ENCODE data around the gene DYNLT1. TPM values are rescaled to one million over a fixed set of nuclear protein-coding genes. Genes with fewer than 3 reads are reported as not detected.
A peak's percentile ranks its signal among the peaks of the same experiment; 100 is the strongest.

Gene DYNLT1
- total and polyA plus RNA-seq, 2 of the 13 experiments (the other 11 are each of a cell fraction or from before 2014, with no cell fraction given): 108 to 171 TPM

- TF ChIP-seq RERE (CRISPR knock-in tag; IDR thresholded peaks at IDR 0.05; ENCODE audit: low read depth) (no peak), ZNF709 (CRISPR knock-in tag; IDR thresholded peaks at IDR 0.05) (peak; percentile 95), HNF1A (IDR thresholded peaks at IDR 0.05; ENCODE audit: low read depth) (no peak), HNF1A (CRISPR knock-in tag; IDR thresholded peaks at IDR 0.05; ENCODE audit: borderline replicate concordance) (peak; percentile 73), ZNF652 (CRISPR knock-in tag; IDR thresholded peaks at IDR 0.05; ENCODE audit: borderline replicate concordance, low read depth) (no peak), PHB2 (IDR thresholded peaks at IDR 0.05; ENCODE audit: partially characterized antibody) (no peak), ZBTB26 (CRISPR knock-in tag; IDR thresholded peaks at IDR 0.05; ENCODE audit: borderline replicate concordance) (peak; percentile 68; the same call in 1 of the 2 replicates), SNAPC2 (CRISPR knock-in tag; IDR thresholded peaks at IDR 0.05) (peak; percentile 44; the same call in 1 of the 2 replicates), POGZ (CRISPR knock-in tag; IDR thresholded peaks at IDR 0.05) (peak; percentile 49; the same call in 1 of the 2 replicates), TGIF2 (CRISPR knock-in tag; IDR thresholded peaks at IDR 0.05) (peak; percentile 47; the same call in 1 of the 2 replicates), ZMYM2 (CRISPR knock-in tag; IDR thresholded peaks at IDR 0.05) (0 out of 2 replicates have a peak, but pooled peaks have one; percentile 73), KLF9 (CRISPR knock-in tag; IDR thresholded peaks at IDR 0.05; ENCODE audit: low read depth) (peak; percentile 99), ZSCAN29 (CRISPR knock-in tag; conservative IDR thresholded peaks at IDR 0.05) (no peak; the same call in 1 of the 2 replicates), EP300 (IDR thresholded peaks at IDR 0.05; ENCODE audit: low read depth in 2 of 2, low read length in 2 of 2) (peak in 1 of 2 experiments; percentile 40; a peak in 1 of 4 replicates), EP300 (CRISPR knock-in tag; IDR thresholded peaks at IDR 0.05; ENCODE audit: borderline replicate concordance) (0 out of 2 replicates have a peak, but pooled peaks have one; percentile 14), ZNF230 (CRISPR knock-in tag; IDR thresholded peaks at IDR 0.05) (peak; percentile 36; the same call in 1 of the 2 replicates), SSRP1 (CRISPR knock-in tag; IDR thresholded peaks at IDR 0.05) (no peak)
These were observed at the start of gene DYNLT1 (continued) for GRCh38 chr6:158644231-158645063.
